ENCODE measurements around the gene PCNT. TPM values are rescaled to one million over a fixed set of nuclear protein-coding genes. Genes with fewer than 3 reads are reported as not detected.

PCNT gene
- total RNA-seq, 1 experiment from 2014 or later: 41.0 TPM

DNA sequence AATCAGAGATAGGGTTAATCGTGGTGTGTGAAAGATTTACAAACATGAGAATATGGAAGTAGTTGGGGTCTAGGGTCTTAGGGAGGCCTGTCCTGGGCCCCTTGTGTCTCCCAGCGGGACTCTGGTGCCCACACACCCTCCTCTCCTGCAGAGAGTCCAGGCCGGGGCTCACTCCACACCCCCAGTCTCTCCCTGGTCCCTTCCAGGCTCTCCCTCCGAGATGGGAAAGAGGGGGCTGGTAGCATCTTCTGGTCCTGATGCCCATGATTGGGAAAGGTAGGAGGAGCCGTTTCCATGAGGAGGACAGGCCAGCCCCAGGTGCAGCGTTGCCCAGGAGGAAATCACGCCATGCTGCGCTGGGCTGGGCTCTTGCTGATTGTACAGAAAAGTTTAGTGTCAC is 26.6 kb downstream of the PCNT start:
- peaks cover 69% of the 10 kb centered on the region for H3K36me3 Mint-ChIP-seq
- no peak overlapping the region for H3K27ac Mint-ChIP-seq
- DNase-seq (ENCODE audit: low spot score): no peak
- no peak for ATAC-seq
- H3K9me3 Mint-ChIP-seq: no peaks in the 10 kb centered on the region
- H3K27me3 Mint-ChIP-seq (ENCODE audit: low read depth): no peaks in the 10 kb centered on the region
- POLR2A ChIA-PET: no interaction called here
- CTCF ChIA-PET: no interaction called here
- H3K4me3 Mint-ChIP-seq: no peak overlapping the region
- no peaks in the 10 kb centered on the region for H3K4me1 Mint-ChIP-seq
- TF ChIP-seq ELF4 (CRISPR knock-in tag; IDR thresholded peaks at IDR 0.05; ENCODE audit: low read depth) (no peak), RORB (CRISPR knock-in tag; IDR thresholded peaks at IDR 0.05) (no peak), JUN (CRISPR knock-in tag; IDR thresholded peaks at IDR 0.05) (no peak), ZNF423 (CRISPR knock-in tag; IDR thresholded peaks at IDR 0.05) (no peak), ZNF219 (CRISPR knock-in tag; IDR thresholded peaks at IDR 0.05; ENCODE audit: borderline replicate concordance) (no peak)

DNA sequence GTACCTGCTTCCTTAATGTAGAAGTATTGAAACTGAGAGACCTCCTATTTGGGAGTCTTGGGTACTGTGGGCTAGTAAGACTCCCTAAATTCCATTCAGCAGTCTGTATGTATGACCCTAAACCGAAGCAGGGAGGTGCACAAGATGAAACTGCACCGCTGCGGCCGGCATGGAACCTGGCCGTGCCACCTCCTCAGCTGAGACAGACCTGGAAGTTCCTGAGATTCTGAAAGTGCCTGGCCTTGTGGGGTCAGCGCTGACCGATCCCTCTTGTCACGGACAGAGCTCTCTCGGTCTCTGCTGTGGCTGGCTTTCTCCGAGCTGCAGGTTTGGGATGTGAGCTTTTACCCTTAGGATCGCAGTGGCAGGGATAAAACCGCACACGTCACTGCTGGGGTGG is 27.0 kb downstream of the PCNT start:
- TF ChIP-seq, protein P1, sequence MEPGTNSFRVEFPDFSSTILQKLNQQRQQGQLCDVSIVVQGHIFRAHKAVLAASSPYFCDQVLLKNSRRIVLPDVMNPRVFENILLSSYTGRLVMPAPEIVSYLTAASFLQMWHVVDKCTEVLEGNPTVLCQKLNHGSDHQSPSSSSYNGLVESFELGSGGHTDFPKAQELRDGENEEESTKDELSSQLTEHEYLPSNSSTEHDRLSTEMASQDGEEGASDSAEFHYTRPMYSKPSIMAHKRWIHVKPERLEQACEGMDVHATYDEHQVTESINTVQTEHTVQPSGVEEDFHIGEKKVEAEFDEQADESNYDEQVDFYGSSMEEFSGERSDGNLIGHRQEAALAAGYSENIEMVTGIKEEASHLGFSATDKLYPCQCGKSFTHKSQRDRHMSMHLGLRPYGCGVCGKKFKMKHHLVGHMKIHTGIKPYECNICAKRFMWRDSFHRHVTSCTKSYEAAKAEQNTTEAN (CRISPR knock-in tag; IDR thresholded peaks at IDR 0.05): no peak
- TF ChIP-seq, protein P2, sequence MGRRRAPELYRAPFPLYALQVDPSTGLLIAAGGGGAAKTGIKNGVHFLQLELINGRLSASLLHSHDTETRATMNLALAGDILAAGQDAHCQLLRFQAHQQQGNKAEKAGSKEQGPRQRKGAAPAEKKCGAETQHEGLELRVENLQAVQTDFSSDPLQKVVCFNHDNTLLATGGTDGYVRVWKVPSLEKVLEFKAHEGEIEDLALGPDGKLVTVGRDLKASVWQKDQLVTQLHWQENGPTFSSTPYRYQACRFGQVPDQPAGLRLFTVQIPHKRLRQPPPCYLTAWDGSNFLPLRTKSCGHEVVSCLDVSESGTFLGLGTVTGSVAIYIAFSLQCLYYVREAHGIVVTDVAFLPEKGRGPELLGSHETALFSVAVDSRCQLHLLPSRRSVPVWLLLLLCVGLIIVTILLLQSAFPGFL (CRISPR knock-in tag; IDR thresholded peaks at IDR 0.05; ENCODE audit: borderline replicate concordance): no peak
- TF ChIP-seq SMAD3 (CRISPR knock-in tag; IDR thresholded peaks at IDR 0.05; ENCODE audit: borderline replicate concordance): no peak
- no peak for TF ChIP-seq ZNF396 (CRISPR knock-in tag; IDR thresholded peaks at IDR 0.05; ENCODE audit: borderline replicate concordance)
- TF ChIP-seq ETV6 (CRISPR knock-in tag; IDR thresholded peaks at IDR 0.05): no peak
- no peak for TF ChIP-seq NFATC4 (CRISPR knock-in tag; IDR thresholded peaks at IDR 0.05)
- TF ChIP-seq, protein P3, sequence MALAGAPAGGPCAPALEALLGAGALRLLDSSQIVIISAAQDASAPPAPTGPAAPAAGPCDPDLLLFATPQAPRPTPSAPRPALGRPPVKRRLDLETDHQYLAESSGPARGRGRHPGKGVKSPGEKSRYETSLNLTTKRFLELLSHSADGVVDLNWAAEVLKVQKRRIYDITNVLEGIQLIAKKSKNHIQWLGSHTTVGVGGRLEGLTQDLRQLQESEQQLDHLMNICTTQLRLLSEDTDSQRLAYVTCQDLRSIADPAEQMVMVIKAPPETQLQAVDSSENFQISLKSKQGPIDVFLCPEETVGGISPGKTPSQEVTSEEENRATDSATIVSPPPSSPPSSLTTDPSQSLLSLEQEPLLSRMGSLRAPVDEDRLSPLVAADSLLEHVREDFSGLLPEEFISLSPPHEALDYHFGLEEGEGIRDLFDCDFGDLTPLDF (CRISPR knock-in tag; IDR thresholded peaks at IDR 0.05): no peak
- no peak for TF ChIP-seq TCF7 (CRISPR knock-in tag; IDR thresholded peaks at IDR 0.05; ENCODE audit: low read depth)
- TF ChIP-seq, protein P4, sequence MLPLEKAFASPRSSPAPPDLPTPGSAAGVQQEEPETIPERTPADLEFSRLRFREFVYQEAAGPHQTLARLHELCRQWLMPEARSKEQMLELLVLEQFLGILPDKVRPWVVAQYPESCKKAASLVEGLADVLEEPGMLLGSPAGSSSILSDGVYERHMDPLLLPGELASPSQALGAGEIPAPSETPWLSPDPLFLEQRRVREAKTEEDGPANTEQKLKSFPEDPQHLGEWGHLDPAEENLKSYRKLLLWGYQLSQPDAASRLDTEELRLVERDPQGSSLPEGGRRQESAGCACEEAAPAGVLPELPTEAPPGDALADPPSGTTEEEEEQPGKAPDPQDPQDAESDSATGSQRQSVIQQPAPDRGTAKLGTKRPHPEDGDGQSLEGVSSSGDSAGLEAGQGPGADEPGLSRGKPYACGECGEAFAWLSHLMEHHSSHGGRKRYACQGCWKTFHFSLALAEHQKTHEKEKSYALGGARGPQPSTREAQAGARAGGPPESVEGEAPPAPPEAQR (CRISPR knock-in tag; IDR thresholded peaks at IDR 0.05): no peak
- TF ChIP-seq ATF1 (CRISPR knock-in tag; IDR thresholded peaks at IDR 0.05): no peak
- TF ChIP-seq, protein P5, sequence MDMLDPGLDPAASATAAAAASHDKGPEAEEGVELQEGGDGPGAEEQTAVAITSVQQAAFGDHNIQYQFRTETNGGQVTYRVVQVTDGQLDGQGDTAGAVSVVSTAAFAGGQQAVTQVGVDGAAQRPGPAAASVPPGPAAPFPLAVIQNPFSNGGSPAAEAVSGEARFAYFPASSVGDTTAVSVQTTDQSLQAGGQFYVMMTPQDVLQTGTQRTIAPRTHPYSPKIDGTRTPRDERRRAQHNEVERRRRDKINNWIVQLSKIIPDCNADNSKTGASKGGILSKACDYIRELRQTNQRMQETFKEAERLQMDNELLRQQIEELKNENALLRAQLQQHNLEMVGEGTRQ (CRISPR knock-in tag; IDR thresholded peaks at IDR 0.05): no peak
- no peak for TF ChIP-seq EMX1 (CRISPR knock-in tag; IDR thresholded peaks at IDR 0.05)
- H3K27me3 Mint-ChIP-seq (ENCODE audit: low read depth): no peaks in the 10 kb centered on the region
- no peak overlapping the region for H3K27ac Mint-ChIP-seq
- ChIA-PET POLR2A (interaction anchor here (0.6 kb wide), 1 partner anchor 64 kb away, joined by 5 read pairs; no protein-coding TSS in a partner anchor), CTCF (no interaction called here)
- H3K36me3 Mint-ChIP-seq: peaks cover 67% of the 10 kb centered on the region
- DNase-seq (ENCODE audit: low spot score): no peak
- no peak for ATAC-seq
- H3K9me3 Mint-ChIP-seq: no peaks in the 10 kb centered on the region
- H3K4me1 Mint-ChIP-seq: no peaks in the 10 kb centered on the region
- no peak overlapping the region for H3K4me3 Mint-ChIP-seq

DNA sequence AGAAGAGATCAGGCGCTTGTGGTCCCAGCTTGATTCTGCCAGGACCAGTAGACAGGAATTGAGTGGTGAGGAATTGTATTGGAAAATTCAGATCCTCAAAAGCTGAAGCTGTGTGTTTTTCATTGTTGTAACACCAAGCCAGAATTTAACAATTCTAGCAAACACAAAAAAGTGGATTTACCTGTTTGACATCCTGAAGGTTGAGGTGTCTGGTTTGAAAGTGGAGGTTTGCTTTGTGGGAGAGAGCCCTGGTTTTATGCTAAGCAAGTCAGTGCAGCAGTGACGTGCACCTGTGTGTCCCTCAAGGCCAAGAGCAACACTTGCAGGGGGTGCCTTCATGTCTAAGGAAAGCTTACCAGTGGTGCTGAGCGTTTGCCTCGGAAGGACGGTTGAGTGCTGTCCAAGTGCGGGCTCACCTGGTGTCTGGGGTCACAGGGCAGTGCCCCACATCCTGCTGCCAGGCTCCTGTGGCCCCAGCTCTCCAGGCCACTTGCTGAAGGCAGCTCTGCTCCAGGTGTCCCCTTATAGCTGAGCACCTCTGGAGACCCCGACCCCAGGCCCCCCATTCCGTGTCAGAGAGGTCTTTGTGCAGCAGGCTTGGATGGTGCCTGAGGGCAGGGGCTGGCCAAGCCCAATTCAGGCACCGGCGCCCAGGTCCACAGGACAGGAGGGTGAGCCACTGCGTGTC is 27.7 kb downstream of the PCNT start:
- CTCF ChIA-PET: no interaction called here
- no peak for TF ChIP-seq ZBTB21 (CRISPR knock-in tag; IDR thresholded peaks at IDR 0.05; ENCODE audit: borderline replicate concordance)
- TF ChIP-seq, protein P6, sequence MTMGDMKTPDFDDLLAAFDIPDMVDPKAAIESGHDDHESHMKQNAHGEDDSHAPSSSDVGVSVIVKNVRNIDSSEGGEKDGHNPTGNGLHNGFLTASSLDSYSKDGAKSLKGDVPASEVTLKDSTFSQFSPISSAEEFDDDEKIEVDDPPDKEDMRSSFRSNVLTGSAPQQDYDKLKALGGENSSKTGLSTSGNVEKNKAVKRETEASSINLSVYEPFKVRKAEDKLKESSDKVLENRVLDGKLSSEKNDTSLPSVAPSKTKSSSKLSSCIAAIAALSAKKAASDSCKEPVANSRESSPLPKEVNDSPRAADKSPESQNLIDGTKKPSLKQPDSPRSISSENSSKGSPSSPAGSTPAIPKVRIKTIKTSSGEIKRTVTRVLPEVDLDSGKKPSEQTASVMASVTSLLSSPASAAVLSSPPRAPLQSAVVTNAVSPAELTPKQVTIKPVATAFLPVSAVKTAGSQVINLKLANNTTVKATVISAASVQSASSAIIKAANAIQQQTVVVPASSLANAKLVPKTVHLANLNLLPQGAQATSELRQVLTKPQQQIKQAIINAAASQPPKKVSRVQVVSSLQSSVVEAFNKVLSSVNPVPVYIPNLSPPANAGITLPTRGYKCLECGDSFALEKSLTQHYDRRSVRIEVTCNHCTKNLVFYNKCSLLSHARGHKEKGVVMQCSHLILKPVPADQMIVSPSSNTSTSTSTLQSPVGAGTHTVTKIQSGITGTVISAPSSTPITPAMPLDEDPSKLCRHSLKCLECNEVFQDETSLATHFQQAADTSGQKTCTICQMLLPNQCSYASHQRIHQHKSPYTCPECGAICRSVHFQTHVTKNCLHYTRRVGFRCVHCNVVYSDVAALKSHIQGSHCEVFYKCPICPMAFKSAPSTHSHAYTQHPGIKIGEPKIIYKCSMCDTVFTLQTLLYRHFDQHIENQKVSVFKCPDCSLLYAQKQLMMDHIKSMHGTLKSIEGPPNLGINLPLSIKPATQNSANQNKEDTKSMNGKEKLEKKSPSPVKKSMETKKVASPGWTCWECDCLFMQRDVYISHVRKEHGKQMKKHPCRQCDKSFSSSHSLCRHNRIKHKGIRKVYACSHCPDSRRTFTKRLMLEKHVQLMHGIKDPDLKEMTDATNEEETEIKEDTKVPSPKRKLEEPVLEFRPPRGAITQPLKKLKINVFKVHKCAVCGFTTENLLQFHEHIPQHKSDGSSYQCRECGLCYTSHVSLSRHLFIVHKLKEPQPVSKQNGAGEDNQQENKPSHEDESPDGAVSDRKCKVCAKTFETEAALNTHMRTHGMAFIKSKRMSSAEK (CRISPR knock-in tag; IDR thresholded peaks at IDR 0.05; ENCODE audit: borderline replicate concordance): no peak
- TF ChIP-seq ZNF423 (CRISPR knock-in tag; IDR thresholded peaks at IDR 0.05): no peak
- no peak for TF ChIP-seq OVOL2 (CRISPR knock-in tag; IDR thresholded peaks at IDR 0.05; ENCODE audit: borderline replicate concordance)
- no peak for TF ChIP-seq NR3C1 (CRISPR knock-in tag; conservative IDR thresholded peaks at IDR 0.05; ENCODE audit: low read depth)
- TF ChIP-seq RORB (CRISPR knock-in tag; IDR thresholded peaks at IDR 0.05): no peak
- TF ChIP-seq FOXJ3 (CRISPR knock-in tag; IDR thresholded peaks at IDR 0.05; ENCODE audit: borderline replicate concordance): no peak

More for the DNA sequence above, 27.7 kb downstream of the PCNT start:
- no peaks in the 10 kb centered on the region for H3K4me1 Mint-ChIP-seq
- POLR2A ChIA-PET: interaction anchor here (0.6 kb wide), 1 partner anchor 64 kb away, joined by 5 read pairs; no protein-coding TSS in a partner anchor
- H3K4me3 Mint-ChIP-seq: no peak overlapping the region
- H3K36me3 Mint-ChIP-seq: peaks cover 64% of the 10 kb centered on the region
- no peak overlapping the region for H3K27ac Mint-ChIP-seq
- no peak for ATAC-seq
- H3K27me3 Mint-ChIP-seq (ENCODE audit: low read depth): no peaks in the 10 kb centered on the region
- H3K9me3 Mint-ChIP-seq: no peaks in the 10 kb centered on the region
- DNase-seq (ENCODE audit: low spot score): no peak
